HCT116 (cell line): ENCODE results near the gene S1PR4. TPM values are rescaled to one million over a fixed set of nuclear protein-coding genes. Genes with fewer than 3 reads are reported as not detected.

Source experiments
- ATAC-seq: fragments of 200-7000 bp; cut with Tn5 transposase; 2 replicates; pipeline ENCODE4 v1.9.1; 2020; ENCODE audit warnings: mild to moderate bottlenecking, moderate library complexity
- BruUV-seq: library from RNA; stranded (reverse); fragments of 400-500 nt; replicated peaks from 2 replicates; lab custom pipeline; 2021; lab: Mats Ljungman, UMichigan
- CTCF ChIA-PET: fragments of 300-600 bp; sonication (Branson Sonifier 250); formaldehyde crosslinking; loops from one replicate; lab custom pipeline; 2021; ENCODE audit warnings: antibody characterized with exemption; lab: Charles Lee
- POLR2A ChIA-PET: fragments of 300-600, 350-600 bp; sonication (Branson Sonifier 250); formaldehyde crosslinking; loops from one replicate; lab custom pipeline; 2021; ENCODE audit warnings: antibody characterized with exemption; lab: Charles Lee
- RAD21 ChIA-PET, 2 experiments: fragments of 300-600 bp; sonication (Branson Sonifier 250); formaldehyde crosslinking; loops; one replicate each; lab custom pipeline; 2023; ENCODE audit warnings: low total read pairs in 2 of 2; ENCODE audit not compliant: uncharacterized antibody in 2 of 2, unreplicated experiment in 2 of 2, low non-redundant PET in 1 of 2; lab: Charles Lee
- DNase-seq: peaks from one replicate; pipeline ENCODE4 v3.0.0-alpha.2; 2010; ENCODE audit warnings: low read depth, low spot score
- H2AFZ ChIP-seq: fragments of 200-600 bp; shearing (Covaris generic), sonication (generic); 2 replicates; pipeline ENCODE4 v1.6.1; 2017; ENCODE audit warnings: low read depth, mixed run types, mixed read lengths, antibody characterized with exemption, low read length; ENCODE audit not compliant: poor library complexity, severe bottlenecking
- H3K27ac ChIP-seq: 2 replicates; pipeline ENCODE4 v1.5.1; 2012; ENCODE audit warnings: low read depth, low read length
- H3K27me3 ChIP-seq: fragments of 200-600 bp; sonication (generic); 2 replicates; pipeline ENCODE4 v1.6.1; 2016; ENCODE audit warnings: mixed run types, low read length, mixed read lengths; ENCODE audit not compliant: insufficient read depth
- H3K36me3 ChIP-seq, 2 experiments: fragments of 200-500 bp in 1 of 2; fragments of 200-600 bp in 1 of 2; sonication (Bioruptor generic) in 1 of 2; sonication (generic) in 1 of 2; 2 replicates each; pipeline versions ENCODE4 v1.5.1 to v1.6.1; 2014 to 2016; ENCODE audit warnings: low read length in 2 of 2, inconsistent platforms in 1 of 2, mixed read lengths in 1 of 2, mixed run types in 1 of 2; ENCODE audit not compliant: insufficient read depth in 2 of 2, control insufficient read depth in 1 of 2
- H3K4me1 ChIP-seq, 2 experiments: fragments of 200-600 bp in 1 of 2; sonication (generic) in 1 of 2; 2 replicates each; pipeline versions ENCODE4 v1.5.1 to v1.6.1; 2012 to 2017; ENCODE audit warnings: low read length in 2 of 2, inconsistent platforms in 1 of 2, mild to moderate bottlenecking in 1 of 2, mixed read lengths in 1 of 2, mixed run types in 1 of 2, moderate library complexity in 1 of 2; ENCODE audit not compliant: insufficient read depth in 2 of 2, control insufficient read depth in 1 of 2
- H3K4me2 ChIP-seq: fragments of 200-600 bp; sonication (generic); 2 replicates; pipeline ENCODE4 v1.6.1; 2017; ENCODE audit warnings: mixed run types, low read length, mixed read lengths
- H3K4me3 ChIP-seq, 2 experiments: fragments of 200-600 bp in 1 of 2; sonication (generic) in 1 of 2; replicated peaks in 1 of 2; 2 replicates each; pipeline ENCODE4 v1.5.1; 2011 to 2016; ENCODE audit warnings: low read length in 2 of 2, control low read depth in 1 of 2, low read depth in 1 of 2, mild to moderate bottlenecking in 1 of 2, mixed read lengths in 1 of 2, mixed run types in 1 of 2
- H3K79me2 ChIP-seq: fragments of 200-600 bp; sonication (generic); 2 replicates; pipeline ENCODE4 v1.6.1; 2017; ENCODE audit warnings: mild to moderate bottlenecking, mixed run types, low read length, moderate library complexity, mixed read lengths; ENCODE audit not compliant: insufficient read depth
- H3K9ac ChIP-seq: fragments of 200-600 bp; sonication (generic); 2 replicates; pipeline ENCODE4 v1.6.1; 2016; ENCODE audit warnings: low read length, mixed read lengths
- H3K9me2 ChIP-seq: fragments of 200-600 bp; sonication (generic), shearing (Covaris generic); 2 replicates; pipeline ENCODE4 v1.6.1; 2017; ENCODE audit warnings: mixed run types, mild to moderate bottlenecking, moderate library complexity; ENCODE audit not compliant: insufficient read depth
- H3K9me3 ChIP-seq, 2 experiments: fragments of 200-500 bp in 1 of 2; fragments of 200-600 bp in 1 of 2; sonication (Bioruptor generic) in 1 of 2; sonication (generic) in 1 of 2; 2 replicates each; pipeline ENCODE4 v1.6.1; 2014 to 2017; ENCODE audit warnings: low read length in 2 of 2, mixed read lengths in 2 of 2, inconsistent platforms in 1 of 2, low read depth in 1 of 2, mild to moderate bottlenecking in 1 of 2, mixed run types in 1 of 2, moderate library complexity in 1 of 2; ENCODE audit not compliant: control insufficient read depth in 1 of 2, insufficient read depth in 1 of 2
- H4K20me1 ChIP-seq: fragments of 200-600 bp; sonication (generic), shearing (Covaris generic); 2 replicates; pipeline ENCODE4 v1.6.1; 2017; ENCODE audit warnings: mixed run types, mild to moderate bottlenecking, moderate library complexity; ENCODE audit not compliant: insufficient read depth
- ATF3 ChIP-seq: IDR thresholded peaks from 2 replicates; pipeline ENCODE4 v1.6.1; 2012
- CBX3 ChIP-seq: IDR thresholded peaks from 2 replicates; pipeline ENCODE4 v1.6.1; 2012; ENCODE audit warnings: low read depth
- CEBPB ChIP-seq: IDR thresholded peaks from 2 replicates; pipeline ENCODE4 v1.6.1; 2012; ENCODE audit warnings: low read depth
- CTCF ChIP-seq, 3 experiments: fragments of 200-600 bp in 1 of 3; sonication (generic) in 1 of 3; IDR thresholded peaks in 2 of 3; conservative IDR thresholded peaks in 1 of 3; 2 replicates each; pipeline ENCODE4 v1.5.1; 2012 to 2017; ENCODE audit warnings: low read depth in 2 of 3, low read length in 2 of 3, antibody characterized with exemption in 1 of 3, borderline replicate concordance in 1 of 3, control low read depth in 1 of 3, mild to moderate bottlenecking in 1 of 3, mixed read lengths in 1 of 3, mixed run types in 1 of 3, moderate library complexity in 1 of 3; ENCODE audit not compliant: insufficient read depth in 1 of 3
- ELF1 ChIP-seq: IDR thresholded peaks from 2 replicates; pipeline ENCODE4 v1.6.1; 2012; ENCODE audit warnings: low read depth, borderline replicate concordance
- EZH2 ChIP-seq: fragments of 200-600 bp; sonication (generic); IDR thresholded peaks from 2 replicates; pipeline ENCODE4 v1.6.1; 2017; ENCODE audit warnings: antibody characterized with exemption, mixed run types
- EZH2phosphoT487 ChIP-seq: fragments of 200-600 bp; IDR thresholded peaks from 2 replicates; pipeline ENCODE4 v1.6.1; 2018; ENCODE audit warnings: antibody characterized with exemption, borderline replicate concordance
- JUND ChIP-seq: IDR thresholded peaks from 2 replicates; pipeline ENCODE4 v1.6.1; 2012
- POLR2A ChIP-seq: IDR thresholded peaks from 2 replicates; pipeline ENCODE4 v1.7.0; 2011; ENCODE audit warnings: borderline replicate concordance; ENCODE audit not compliant: insufficient read depth, insufficient read length; ENCODE audit errors: extremely low read depth
- RAD21 ChIP-seq: IDR thresholded peaks from 2 replicates; pipeline ENCODE4 v1.6.1; 2012; ENCODE audit warnings: low read depth, mild to moderate bottlenecking
- ZBTB33 ChIP-seq: IDR thresholded peaks from 2 replicates; pipeline ENCODE4 v1.6.1; 2011; ENCODE audit warnings: mild to moderate bottlenecking, low read length, moderate library complexity; ENCODE audit not compliant: insufficient replicate concordance; ENCODE audit errors: extremely low read depth
- ZNF274 ChIP-seq: fragments of 200-500 bp; sonication (Bioruptor generic); IDR thresholded peaks from 2 replicates; pipeline ENCODE4 v1.6.1; 2014; ENCODE audit warnings: mild to moderate bottlenecking, low read depth, low read length, inconsistent platforms
- intact Hi-C: fragments of 100-400 bp; cut with micrococcal nuclease; formaldehyde crosslinking; loops from 2 replicates; pipeline ENCODE4 v1.10.0; 2022
- total RNA-seq: library from RNA; stranded (reverse); gene quantifications from one replicate; pipeline ENCODE4 v1.2.1, GENCODE V29; 2021; ENCODE audit not compliant: unreplicated experiment
- TF ChIP-seq, protein P1 (sequence below): IDR thresholded peaks from 2 replicates; pipeline ENCODE4 v1.6.1; 2012
- TF ChIP-seq, protein P2 (sequence below): IDR thresholded peaks from 2 replicates; pipeline ENCODE4 v1.6.1; 2012; ENCODE audit warnings: low read depth

The S1PR4 gene
- total RNA-seq, 1 experiment from 2014 or later: 0.71 TPM

DNA sequence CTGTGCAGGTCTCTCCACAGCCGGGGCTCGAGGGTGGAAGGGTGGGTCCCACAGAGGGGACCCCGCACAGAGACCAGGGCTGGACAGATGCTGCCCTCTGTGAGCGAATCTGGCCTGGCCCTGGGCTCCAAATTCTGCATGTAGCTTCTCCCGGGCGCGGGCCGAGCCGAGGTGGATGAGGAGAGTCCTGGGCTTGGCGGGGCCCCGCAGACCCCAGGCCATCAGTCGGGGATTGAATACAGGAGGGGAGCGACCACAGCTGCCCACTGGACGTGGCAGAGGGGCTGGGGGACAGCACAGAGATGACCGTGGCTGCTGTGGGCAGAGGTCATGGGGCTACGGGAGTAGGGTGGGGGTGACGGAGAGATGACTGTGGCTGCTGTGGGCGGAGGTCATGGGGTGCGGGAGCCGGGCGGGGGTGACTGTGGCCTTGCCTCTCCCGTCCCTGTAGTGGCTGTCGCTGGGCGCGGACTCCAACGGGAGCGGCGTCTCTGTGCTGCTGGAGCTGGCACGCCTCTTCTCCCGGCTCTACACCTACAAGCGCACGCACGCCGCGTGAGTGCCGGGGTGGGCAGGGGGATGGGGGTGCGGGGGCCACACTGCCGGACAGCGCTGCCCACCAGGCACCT is 22.6 kb downstream of the S1PR4 start:
- BruUV-seq: no TSS peak
- CTCF ChIA-PET: no interaction called here
- no peak for ATAC-seq

More for the DNA sequence above, 22.6 kb downstream of the S1PR4 start:
- TF ChIP-seq ZBTB33 (no peak), EZH2phosphoT487 (no peak), CBX3 (no peak), RAD21 (no peak), JUND (no peak), CTCF (IDR thresholded peaks at IDR 0.05 in 2 of 3, conservative IDR thresholded peaks at IDR 0.05 in 1 of 3; ENCODE audit: borderline replicate concordance in 1 of 3, insufficient read depth in 1 of 3, low read depth in 2 of 3, low read length in 2 of 3) (no peak), ATF3 (no peak), ZNF274 (no peak), EZH2 (no peak), ELF1 (no peak), CEBPB (no peak), POLR2A (no peak)
- TF ChIP-seq, protein P1, sequence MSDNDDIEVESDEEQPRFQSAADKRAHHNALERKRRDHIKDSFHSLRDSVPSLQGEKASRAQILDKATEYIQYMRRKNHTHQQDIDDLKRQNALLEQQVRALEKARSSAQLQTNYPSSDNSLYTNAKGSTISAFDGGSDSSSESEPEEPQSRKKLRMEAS: no peak
- TF ChIP-seq, protein P2, sequence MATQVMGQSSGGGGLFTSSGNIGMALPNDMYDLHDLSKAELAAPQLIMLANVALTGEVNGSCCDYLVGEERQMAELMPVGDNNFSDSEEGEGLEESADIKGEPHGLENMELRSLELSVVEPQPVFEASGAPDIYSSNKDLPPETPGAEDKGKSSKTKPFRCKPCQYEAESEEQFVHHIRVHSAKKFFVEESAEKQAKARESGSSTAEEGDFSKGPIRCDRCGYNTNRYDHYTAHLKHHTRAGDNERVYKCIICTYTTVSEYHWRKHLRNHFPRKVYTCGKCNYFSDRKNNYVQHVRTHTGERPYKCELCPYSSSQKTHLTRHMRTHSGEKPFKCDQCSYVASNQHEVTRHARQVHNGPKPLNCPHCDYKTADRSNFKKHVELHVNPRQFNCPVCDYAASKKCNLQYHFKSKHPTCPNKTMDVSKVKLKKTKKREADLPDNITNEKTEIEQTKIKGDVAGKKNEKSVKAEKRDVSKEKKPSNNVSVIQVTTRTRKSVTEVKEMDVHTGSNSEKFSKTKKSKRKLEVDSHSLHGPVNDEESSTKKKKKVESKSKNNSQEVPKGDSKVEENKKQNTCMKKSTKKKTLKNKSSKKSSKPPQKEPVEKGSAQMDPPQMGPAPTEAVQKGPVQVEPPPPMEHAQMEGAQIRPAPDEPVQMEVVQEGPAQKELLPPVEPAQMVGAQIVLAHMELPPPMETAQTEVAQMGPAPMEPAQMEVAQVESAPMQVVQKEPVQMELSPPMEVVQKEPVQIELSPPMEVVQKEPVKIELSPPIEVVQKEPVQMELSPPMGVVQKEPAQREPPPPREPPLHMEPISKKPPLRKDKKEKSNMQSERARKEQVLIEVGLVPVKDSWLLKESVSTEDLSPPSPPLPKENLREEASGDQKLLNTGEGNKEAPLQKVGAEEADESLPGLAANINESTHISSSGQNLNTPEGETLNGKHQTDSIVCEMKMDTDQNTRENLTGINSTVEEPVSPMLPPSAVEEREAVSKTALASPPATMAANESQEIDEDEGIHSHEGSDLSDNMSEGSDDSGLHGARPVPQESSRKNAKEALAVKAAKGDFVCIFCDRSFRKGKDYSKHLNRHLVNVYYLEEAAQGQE: no peak
- TF ChIP-seq, all 23 proteins: peak for 0
- no peak overlapping the region for H3K9ac ChIP-seq
- H3K4me3 ChIP-seq: no peak overlapping the region
- H3K27ac ChIP-seq: no peak overlapping the region
- peaks cover 12 to 35% of the 10 kb centered on the region in 2 experiments; a peak in 2 of 4 replicates for H3K36me3 ChIP-seq
- no peaks in the 10 kb centered on the region for H3K9me3 ChIP-seq
- no peaks in the 10 kb centered on the region for H3K27me3 ChIP-seq
- RAD21 ChIA-PET: no interaction called here
- no peaks in the 10 kb centered on the region for H4K20me1 ChIP-seq
- no peak overlapping the region for H2AFZ ChIP-seq
- H3K79me2 ChIP-seq: peaks cover under 1% of the 10 kb centered on the region; the same call in 1 of the 2 replicates
- intact Hi-C loops: no loop called here
- no peaks in the 10 kb centered on the region for H3K4me1 ChIP-seq
- no peaks in the 10 kb centered on the region for H3K9me2 ChIP-seq
- no peak overlapping the region for H3K4me2 ChIP-seq
- POLR2A ChIA-PET: no interaction called here
- no peak for DNase-seq
